ENCODE measurements around the gene APOO.

DNA sequence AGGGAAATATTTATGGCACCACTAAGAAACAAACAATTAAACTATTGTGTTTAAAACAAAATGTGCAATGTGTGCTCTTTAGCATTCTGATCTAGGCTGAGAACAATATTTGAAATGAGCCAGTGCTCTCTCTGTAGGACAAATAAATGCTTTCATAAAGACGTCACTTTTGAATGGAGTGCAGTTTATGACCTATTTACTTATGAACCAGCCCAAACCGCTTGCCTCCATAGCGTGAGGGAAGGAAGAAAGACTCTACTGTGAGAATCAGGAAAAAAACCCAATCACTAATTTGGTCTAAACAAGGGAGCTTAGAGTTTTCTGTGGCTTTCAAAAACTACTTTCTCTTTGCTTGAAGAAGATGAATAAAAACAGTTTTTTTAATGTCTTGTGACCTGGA is 85.3 kb downstream of the APOO start:
- no peak for TF ChIP-seq EZH2 (IDR thresholded peaks at IDR 0.05; ENCODE audit: insufficient read depth, poor library complexity, severe bottlenecking)
- no peak for TF ChIP-seq EZH2phosphoT487 (IDR thresholded peaks at IDR 0.05; ENCODE audit: insufficient read depth, low read depth)

All from GM23248 (cell line).